K562 (cell line): ENCODE measurements around the gene LRRC25. TPM values are rescaled to one million over a fixed set of nuclear protein-coding genes. Genes with fewer than 3 reads are reported as not detected.

Experiments used
- EP400 ChIP-seq: fragments of 450-650 bp; IDR thresholded peaks from 2 replicates; pipeline ENCODE4 v1.6.1; 2017; ENCODE audit warnings: antibody characterized with exemption, mild to moderate bottlenecking, moderate library complexity
- HDAC2 ChIP-seq: fragments of 450-650 bp; IDR thresholded peaks from 2 replicates; pipeline ENCODE4 v1.6.1; 2016; ENCODE audit warnings: mild to moderate bottlenecking
- KDM5B ChIP-seq: fragments of 200-600 bp; sonication (generic); IDR thresholded peaks from 2 replicates; pipeline ENCODE4 v1.6.1; 2012; ENCODE audit warnings: low read depth, mild to moderate bottlenecking, moderate library complexity, low read length, control low read depth, inconsistent platforms; ENCODE audit not compliant: insufficient replicate concordance
- MYNN ChIP-seq, 2 experiments: sonication (generic); formaldehyde crosslinking in 1 of 2; IDR thresholded peaks; 2 replicates each; pipeline versions ENCODE4 v1.5.0 to v1.6.1; 2016 to 2020; ENCODE audit warnings: antibody characterized with exemption in 1 of 2, missing genetic modification reagents in 1 of 2
- PHB2 ChIP-seq: fragments of 450-650 bp; IDR thresholded peaks from 2 replicates; pipeline ENCODE4 v1.6.1; 2017; ENCODE audit warnings: low read depth
- PML ChIP-seq: IDR thresholded peaks from 2 replicates; pipeline ENCODE4 v1.6.1; 2012; ENCODE audit warnings: low read length, inconsistent platforms
- RBM39 ChIP-seq: fragments of 200-400 bp; formaldehyde crosslinking; optimal IDR thresholded peaks from 2 replicates; pipeline ENCODE3; 2018; ENCODE audit warnings: low read depth, low read length
- SMARCA5 ChIP-seq: fragments of 450-650 bp; IDR thresholded peaks from 2 replicates; pipeline ENCODE4 v1.6.1; 2016
- TAF15 ChIP-seq: fragments of 200-400 bp; formaldehyde crosslinking; IDR thresholded peaks from 2 replicates; pipeline ENCODE4 v1.6.1; 2017; ENCODE audit warnings: mild to moderate bottlenecking, low read depth, low read length, moderate library complexity
- ZEB2 ChIP-seq: fragments of 450-650 bp; IDR thresholded peaks from 2 replicates; pipeline ENCODE4 v1.6.1; 2016
- ZNF274 ChIP-seq: IDR thresholded peaks from 2 replicates; pipeline ENCODE4 v1.6.1; 2011; ENCODE audit warnings: low read depth, mild to moderate bottlenecking, low read length, moderate library complexity, borderline replicate concordance
- ZNF407 ChIP-seq: fragments of 450-650 bp; IDR thresholded peaks from 2 replicates; pipeline ENCODE4 v1.6.1; 2016; ENCODE audit warnings: low read depth
- ZNF445 ChIP-seq: fragments of 250-450 bp; sonication (Bioruptor Pico); IDR thresholded peaks from 2 replicates; pipeline ENCODE4 v1.4.0; 2020; ENCODE audit warnings: low read depth, mild to moderate bottlenecking, moderate library complexity
- ZSCAN32 ChIP-seq: fragments of 450-650 bp; formaldehyde crosslinking; IDR thresholded peaks from 2 replicates; pipeline ENCODE4 v1.4.0; 2020; ENCODE audit warnings: mild to moderate bottlenecking, moderate library complexity
- polyA plus RNA-seq, 8 experiments: library from polyadenylated mRNA; depleted of rRNA in 4 of 8; stranded (reverse) in 5 of 8; unstranded in 3 of 8; fragments of >200 nt; fragmentation: Nextera tagmentation in 2 of 8; fragmentation: Illumina TruSeq in 1 of 8; extraction: Ambion mirVana in 2 of 8; extraction: Trizol in 1 of 8; gene quantifications; 2 replicates each; pipeline versions ENCODE4 v1.2.1 to v1.2.3, GENCODE V29; 2011 to 2014; ENCODE audit warnings: inconsistent platforms in 1 of 8, missing spikeins in 1 of 8
- total RNA-seq, 7 experiments: library from RNA; depleted of rRNA in 6 of 7; stranded (reverse); fragments of >200 nt in 6 of 7; fragmentation: Illumina TruSeq in 2 of 7; extraction: Trizol in 2 of 7; gene quantifications; 2 replicates each; pipeline versions ENCODE4 v1.2.1 to v1.2.3, GENCODE V29; 2011 to 2021; ENCODE audit warnings: low replicate concordance in 1 of 7
- TF ChIP-seq, protein P1 (sequence below), 2 experiments: fragments of 150-350 bp in 1 of 2; IDR thresholded peaks; 2 replicates each; pipeline ENCODE4 v1.6.1; 2012 to 2016; ENCODE audit warnings: low read depth in 2 of 2, low read length in 2 of 2, mild to moderate bottlenecking in 1 of 2, moderate library complexity in 1 of 2

LRRC25 gene
- total and polyA plus RNA-seq, 9 of the 15 experiments (the other 6 are each of a cell fraction or from before 2014, with no cell fraction given) = 0.07 to 0.36 (median 0.10) TPM; not detected in 3

- TF ChIP-seq ZNF407 = no peak
- 0 out of 2 replicates have a peak, but pooled peaks have one; percentile 20 for TF ChIP-seq HDAC2
- no peak for TF ChIP-seq MYNN (IDR thresholded peaks at IDR 0.05)
- TF ChIP-seq MYNN (CRISPR knock-in tag; IDR thresholded peaks at IDR 0.05) = no peak
- no peak for TF ChIP-seq PHB2
- no peak for TF ChIP-seq ZNF445 (CRISPR knock-in tag)
- TF ChIP-seq ZNF274 = no peak
- TF ChIP-seq ZEB2 = no peak
- TF ChIP-seq, protein P1, sequence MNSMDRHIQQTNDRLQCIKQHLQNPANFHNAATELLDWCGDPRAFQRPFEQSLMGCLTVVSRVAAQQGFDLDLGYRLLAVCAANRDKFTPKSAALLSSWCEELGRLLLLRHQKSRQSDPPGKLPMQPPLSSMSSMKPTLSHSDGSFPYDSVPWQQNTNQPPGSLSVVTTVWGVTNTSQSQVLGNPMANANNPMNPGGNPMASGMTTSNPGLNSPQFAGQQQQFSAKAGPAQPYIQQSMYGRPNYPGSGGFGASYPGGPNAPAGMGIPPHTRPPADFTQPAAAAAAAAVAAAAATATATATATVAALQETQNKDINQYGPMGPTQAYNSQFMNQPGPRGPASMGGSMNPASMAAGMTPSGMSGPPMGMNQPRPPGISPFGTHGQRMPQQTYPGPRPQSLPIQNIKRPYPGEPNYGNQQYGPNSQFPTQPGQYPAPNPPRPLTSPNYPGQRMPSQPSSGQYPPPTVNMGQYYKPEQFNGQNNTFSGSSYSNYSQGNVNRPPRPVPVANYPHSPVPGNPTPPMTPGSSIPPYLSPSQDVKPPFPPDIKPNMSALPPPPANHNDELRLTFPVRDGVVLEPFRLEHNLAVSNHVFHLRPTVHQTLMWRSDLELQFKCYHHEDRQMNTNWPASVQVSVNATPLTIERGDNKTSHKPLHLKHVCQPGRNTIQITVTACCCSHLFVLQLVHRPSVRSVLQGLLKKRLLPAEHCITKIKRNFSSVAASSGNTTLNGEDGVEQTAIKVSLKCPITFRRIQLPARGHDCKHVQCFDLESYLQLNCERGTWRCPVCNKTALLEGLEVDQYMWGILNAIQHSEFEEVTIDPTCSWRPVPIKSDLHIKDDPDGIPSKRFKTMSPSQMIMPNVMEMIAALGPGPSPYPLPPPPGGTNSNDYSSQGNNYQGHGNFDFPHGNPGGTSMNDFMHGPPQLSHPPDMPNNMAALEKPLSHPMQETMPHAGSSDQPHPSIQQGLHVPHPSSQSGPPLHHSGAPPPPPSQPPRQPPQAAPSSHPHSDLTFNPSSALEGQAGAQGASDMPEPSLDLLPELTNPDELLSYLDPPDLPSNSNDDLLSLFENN (IDR thresholded peaks at IDR 0.05; ENCODE audit: low read depth in 2 of 2, low read length in 2 of 2) = no peak
- no peak for TF ChIP-seq EP400
- TF ChIP-seq SMARCA5 = 0 out of 2 replicates have a peak, but pooled peaks have one; percentile 55
- TF ChIP-seq TAF15 = no peak
- TF ChIP-seq RBM39 = no peak
- TF ChIP-seq KDM5B = no peak
- TF ChIP-seq ZSCAN32 (CRISPR knock-in tag) = no peak
- TF ChIP-seq PML = no peak
These were observed 55.3 kb downstream of the LRRC25 start (continued) for GRCh38 chr19:18342090-18342632.
